ENCODE results near the gene PTX4. TPM values are rescaled to one million over a fixed set of nuclear protein-coding genes. Genes with fewer than 3 reads are reported as not detected.

The PTX4 gene
- total RNA-seq, 1 experiment from 2014 or later = not detected

- Histone ChIP-seq H2AK5ac (ENCODE audit: insufficient read length, low read length) (no peak overlapping the region), H3K9me3 (ENCODE audit: control insufficient read depth, low read depth, low read length) (no peaks in the 10 kb centered on the region), H3K79me2 (ENCODE audit: insufficient read depth, low read length) (no peaks in the 10 kb centered on the region), H3K4me1 (ENCODE audit: insufficient read depth, low read length) (no peaks in the 10 kb centered on the region), H3T11ph (ENCODE audit: low read length) (no peak overlapping the region), H2AFZ (ENCODE audit: low read length) (no peak overlapping the region), H4K8ac (replicated peaks; ENCODE audit: insufficient read length, low read depth, low read length) (no peak overlapping the region), H3K79me1 (ENCODE audit: insufficient read depth, low read depth, low read length, poor library complexity, severe bottlenecking) (no peaks in the 10 kb centered on the region), H3K4ac (ENCODE audit: low read depth, low read length) (no peak overlapping the region), H3K27ac (ENCODE audit: insufficient read length, low read depth, low read length) (no peak overlapping the region), H3K23me2 (ENCODE audit: insufficient read length, low read depth, low read length, poor library complexity, severe bottlenecking) (no peaks in the 10 kb centered on the region), H3K18ac (ENCODE audit: insufficient read length, low read depth, low read length) (no peak overlapping the region), H2BK20ac (ENCODE audit: low read depth, low read length, poor library complexity, severe bottlenecking) (no peak overlapping the region), H3K56ac (ENCODE audit: insufficient read length, low read depth, low read length) (no peak overlapping the region), H3K14ac (ENCODE audit: insufficient read depth, low read length) (no peak overlapping the region), H3K27me3 (ENCODE audit: insufficient read depth, low read length) (no peaks in the 10 kb centered on the region), H3K23ac (ENCODE audit: insufficient read length, low read depth, low read length) (no peak overlapping the region), H3K9ac (ENCODE audit: extremely low read depth, insufficient read length, low read length) (no peak overlapping the region), H2BK15ac (ENCODE audit: low read depth, low read length) (no peak overlapping the region), H3K4me2 (ENCODE audit: insufficient read depth, insufficient read length, low read length) (no peak overlapping the region), H2BK12ac (ENCODE audit: insufficient read length, low read depth, low read length) (no peak overlapping the region), H4K20me1 (ENCODE audit: control insufficient read depth, insufficient read depth, insufficient read length) (no peaks in the 10 kb centered on the region), H2BK5ac (ENCODE audit: insufficient read length, low read length) (no peak overlapping the region), H4K91ac (ENCODE audit: insufficient read length, low read depth, low read length) (no peak overlapping the region), H4K5ac (ENCODE audit: insufficient read length, low read depth, low read length) (no peak overlapping the region), H2BK120ac (ENCODE audit: low read depth, low read length, poor library complexity, severe bottlenecking) (no peak overlapping the region)
- Mint-ChIP-seq H3K27ac (peak overlapping the region in 1 of 3 experiments; percentile 55; a peak in 1 of 7 replicates), H3K9me3 (no peaks in the 10 kb centered on the region), H3K4me3 (no peak overlapping the region), H3K4me1 (no peaks in the 10 kb centered on the region), H3K36me3 (ENCODE audit: insufficient read depth in 1 of 3, low read depth in 3 of 3) (peaks cover 2 to 25% (median 21%) of the 10 kb centered on the region in 3 experiments; a peak in 5 of 7 replicates), H3K27me3 (ENCODE audit: low read depth) (no peaks in the 10 kb centered on the region)
- TF ChIP-seq CTCF (conservative IDR thresholded peaks at IDR 0.05) = no peak
- no peak for DNase-seq
- no CpG with 5 or more reads among the region's 24 CpGs for WGBS (ENCODE audit: extremely low coverage, insufficient read length, low lambda C conversion rate)
These were observed 27.6 kb downstream of the PTX4 start for GRCh38 chr16:1461146-1461545.

Measured in H9 (cell line).